Bladder microvascular endothelial cell (primary cell): ENCODE measurements around the gene CCL26. TPM values are rescaled to one million over a fixed set of nuclear protein-coding genes. Genes with fewer than 3 reads are reported as not detected.

ENCODE experiments used
- total RNA-seq: library from RNA; depleted of rRNA; stranded (reverse); fragments of >200 nt; gene quantifications from 2 replicates; pipeline ENCODE4 v1.2.3, GENCODE V29; 2014

Gene CCL26
- total RNA-seq = not detected in 2 replicates

DNA sequence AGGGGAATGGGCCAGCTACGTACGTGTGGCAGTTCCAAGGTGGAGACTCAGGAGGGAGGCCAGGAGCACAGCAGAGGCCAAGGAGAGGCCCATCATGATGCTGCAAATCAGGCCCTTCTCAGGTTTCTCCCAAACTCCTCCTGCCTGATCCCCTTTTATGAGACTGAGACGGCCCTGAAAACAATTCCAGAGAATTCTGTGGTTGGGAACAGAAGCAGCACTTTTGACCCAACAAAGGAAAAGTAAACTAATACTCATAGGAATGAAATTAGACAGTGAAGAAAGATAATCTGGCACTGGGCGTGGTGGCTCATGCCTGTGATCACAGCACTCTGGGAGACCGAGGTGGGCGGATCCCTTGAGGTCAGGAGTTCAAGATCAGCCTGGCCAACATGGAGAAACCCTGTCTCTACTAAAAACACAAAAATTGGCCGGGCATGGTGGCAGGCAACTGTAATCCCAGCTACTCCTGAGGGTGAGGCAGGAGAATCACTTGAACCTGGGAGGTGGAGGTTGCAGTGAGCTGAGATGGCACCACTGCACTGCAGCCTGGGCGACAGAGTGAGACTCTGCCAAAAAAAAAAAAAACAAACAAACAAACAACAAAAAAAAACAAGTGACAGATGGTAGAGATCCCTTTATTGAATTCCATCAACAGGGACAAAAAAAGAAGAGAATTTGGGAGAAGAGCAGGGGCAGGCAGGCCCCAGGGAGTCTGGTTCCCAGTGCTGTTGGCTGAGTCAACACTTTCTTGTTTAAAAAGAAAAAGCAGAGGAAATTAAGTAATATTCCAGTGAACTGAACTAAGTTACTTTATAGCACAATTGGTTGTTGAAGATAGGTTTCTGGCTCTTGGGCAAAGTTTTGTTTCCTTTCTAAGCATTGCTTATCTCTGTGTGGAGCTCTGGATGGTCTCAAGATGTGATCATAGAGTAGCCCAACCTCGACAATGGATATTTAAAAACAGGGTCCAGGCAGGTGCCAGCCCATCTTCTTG lies at the start of gene CCL26:
CCL26 (minus strand) TSS at position 131 of the 997 bp plus-strand sequence; CDS start at position 96, 35 bp downstream.

GRCh38 chr7:75813781-75814236 lies 41.8 kb upstream of the CCL26 start, which contains the start of gene CCL24:
TSS of gene CCL24 (minus strand) at chr7:75813806. CDS start at chr7:75813715, 91 bp downstream.

DNA sequence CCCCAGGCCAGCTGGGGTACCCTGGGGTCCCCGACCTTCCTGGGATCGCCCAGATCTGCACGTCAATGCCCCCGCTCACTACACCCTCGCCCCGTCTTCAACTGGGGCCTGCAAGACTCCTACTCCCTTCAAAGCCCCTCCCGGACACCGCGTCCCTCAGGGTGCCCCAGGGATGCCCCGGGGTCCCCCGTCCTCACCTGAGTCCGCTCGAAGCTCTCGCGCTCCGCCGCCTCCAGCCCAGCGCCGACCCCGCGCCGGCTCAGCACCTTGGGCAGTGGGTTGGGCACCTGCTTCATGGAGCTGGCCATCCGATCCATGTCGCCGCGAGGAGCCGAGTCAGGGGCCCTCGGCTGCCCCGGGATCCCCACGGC lies 33.4 kb downstream of the CCL26 start, which contains the start of gene HIP1:
HIP1 (minus strand) TSS at position 338 of the 371 bp plus-strand sequence; CDS start at position 317, 21 bp downstream.

Other genes starting within 250 kb of the CCL26 start
- 25.7 and 57.1 TPM in 2 replicates for gene HIP1, start 33.3 kb downstream of the CCL26 start, total RNA-seq
- not detected in 2 replicates for gene CCL24, start 41.6 kb upstream of the CCL26 start, total RNA-seq
- 9.7 and 14.2 TPM in 2 replicates for gene RHBDD2, start 106.8 kb upstream of the CCL26 start, total RNA-seq
- gene POR, start 142.9 kb upstream of the CCL26 start, total RNA-seq = 59.4 and 85.5 TPM in 2 replicates
- 15.2 and 137 TPM in 2 replicates for gene TMEM120A, start 222.4 kb upstream of the CCL26 start, total RNA-seq